Esophagus squamous epithelium (tissue), 4 donors: ENCODE data around the gene P4HA2.

Experiments used
- CTCF ChIP-seq, 6 experiments: fragments of 450-650 bp in 4 of 6; fragments of 200-600 bp in 2 of 6; sonication (generic) in 2 of 6; IDR thresholded peaks; one replicate each; pipeline ENCODE4 v1.5.1; 2016 to 2019; ENCODE audit warnings: antibody characterized with exemption in 6 of 6, mild to moderate bottlenecking in 4 of 6, moderate library complexity in 4 of 6
- POLR2A ChIP-seq, 4 donors: fragments of 450-650 bp; IDR thresholded peaks; one replicate each; pipeline ENCODE4 v1.6.1; 2017; ENCODE audit warnings: antibody characterized with exemption in 4 of 4, mild to moderate bottlenecking in 4 of 4, moderate library complexity in 3 of 4

GRCh38 chr5:132258102-132259068 is 30.7 kb upstream of the P4HA2 start:
- TF ChIP-seq CTCF (IDR thresholded peaks at IDR 0.05), result no peak
- no peak for TF ChIP-seq POLR2A (IDR thresholded peaks at IDR 0.05)
